Cardiac septum (tissue), 1 donor: ENCODE data around the gene CNTN4. TPM values are rescaled to one million over a fixed set of nuclear protein-coding genes. Genes with fewer than 3 reads are reported as not detected.
"Not testable (repeated sequence)": the region's sequence is repeated elsewhere in the genome, so short reads cannot be mapped to it uniquely, and the experiment has no call there.

Experiments used
- DNase-seq: peaks from one replicate; pipeline ENCODE4 v3.0.0-alpha.2; 2020; ENCODE audit warnings: low spot score
- intact Hi-C: fragments of 100-400 bp; cut with DNase I; formaldehyde crosslinking; loops from one replicate; pipeline ENCODE4 v1.14.0; 2022
- total RNA-seq: library from RNA; stranded (reverse); fragmentation: NEBNext Ultra II Directional; extraction: Animal tissue kit (Norgen Biotek cat#: 25700); gene quantifications from one replicate; pipeline ENCODE4 v1.2.1, GENCODE V29; 2021
- donor health status: DM: no; HTN: no; CAD: no.

Gene CNTN4
- total RNA-seq, 1 donor from 2014 or later, result 2.8 TPM

GRCh38 chr3:2910997-2911396, 812.3 kb downstream of the CNTN4 start:
- intact Hi-C loops, result no loop called here
- DNase-seq, result no peak

GRCh38 chr3:2915826-2916225, 817.2 kb downstream of the CNTN4 start:
- DNase-seq, result no peak
- intact Hi-C loops, result no loop called here

GRCh38 chr3:2916640-2917039, 818.0 kb downstream of the CNTN4 start:
- DNase-seq, intact Hi-C loops: not testable (repeated sequence)

GRCh38 chr3:2920103-2920502, 821.4 kb downstream of the CNTN4 start:
- intact Hi-C loops, result no loop called here
- no peak for DNase-seq

- intact Hi-C loops, result no loop called here
These were observed 822.8 kb downstream of the CNTN4 start for GRCh38 chr3:2921452-2921851.

GRCh38 chr3:2921903-2922302, 823.2 kb downstream of the CNTN4 start:
- intact Hi-C loops, result no loop called here
- no peak for DNase-seq

More at GRCh38 chr3:2921452-2921851, 822.8 kb downstream of the CNTN4 start:
- DNase-seq, result no peak

GRCh38 chr3:2923390-2923789, 824.7 kb downstream of the CNTN4 start:
- intact Hi-C loops, result no loop called here
- no peak for DNase-seq

- intact Hi-C loops, result no loop called here
- DNase-seq, result no peak
These were observed 828.6 kb downstream of the CNTN4 start for GRCh38 chr3:2927259-2927658.

- intact Hi-C loops, result no loop called here
- no peak for DNase-seq
These were observed 830.9 kb downstream of the CNTN4 start for GRCh38 chr3:2929574-2929973.

- DNase-seq, result no peak
- intact Hi-C loops, result no loop called here
These were observed 832.6 kb downstream of the CNTN4 start for GRCh38 chr3:2931265-2931664.

GRCh38 chr3:2934541-2934940, 835.9 kb downstream of the CNTN4 start:
- intact Hi-C loops, result no loop called here

GRCh38 chr3:2937055-2937454, 838.4 kb downstream of the CNTN4 start:
- intact Hi-C loops, result no loop called here

More at GRCh38 chr3:2934541-2934940, 835.9 kb downstream of the CNTN4 start:
- DNase-seq, result no peak

GRCh38 chr3:2937592-2937991, 838.9 kb downstream of the CNTN4 start:
- no peak for DNase-seq
- intact Hi-C loops, result no loop called here

More at GRCh38 chr3:2937055-2937454, 838.4 kb downstream of the CNTN4 start:
- no peak for DNase-seq

GRCh38 chr3:2938711-2939110, 840.0 kb downstream of the CNTN4 start:
- no peak for DNase-seq
- intact Hi-C loops, result no loop called here

- DNase-seq, result no peak
- intact Hi-C loops, result no loop called here
These were observed 841.4 kb downstream of the CNTN4 start for GRCh38 chr3:2940062-2940461.

GRCh38 chr3:2944628-2945027, 846.0 kb downstream of the CNTN4 start:
- intact Hi-C loops, result no loop called here
- no peak for DNase-seq

- intact Hi-C loops, result no loop called here
- no peak for DNase-seq
These were observed 846.5 kb downstream of the CNTN4 start for GRCh38 chr3:2945121-2945520.

- DNase-seq, result no peak
- intact Hi-C loops, result no loop called here
These were observed 848.9 kb downstream of the CNTN4 start for GRCh38 chr3:2947536-2947935.

GRCh38 chr3:2948882-2949281, 850.2 kb downstream of the CNTN4 start:
- intact Hi-C loops, result no loop called here
- DNase-seq, result no peak

- DNase-seq, result no peak
These were observed 851.5 kb downstream of the CNTN4 start for GRCh38 chr3:2950159-2950558.

GRCh38 chr3:2957115-2957514, 858.4 kb downstream of the CNTN4 start:
- intact Hi-C loops, result no loop called here
- no peak for DNase-seq

More at GRCh38 chr3:2950159-2950558, 851.5 kb downstream of the CNTN4 start:
- intact Hi-C loops, result no loop called here

GRCh38 chr3:2958551-2958950, 859.9 kb downstream of the CNTN4 start:
- intact Hi-C loops, result no loop called here
- DNase-seq, result no peak
